HG02623 (cell line): ENCODE results near the gene PODXL.

ENCODE experiments used
- ATAC-seq: cut with Tn5 transposase; IDR thresholded peaks from one replicate; pipeline ENCODE4 v1.9.1; 2021; ENCODE audit warnings: moderate library complexity; ENCODE audit not compliant: unreplicated experiment

Gene PODXL

DNA sequence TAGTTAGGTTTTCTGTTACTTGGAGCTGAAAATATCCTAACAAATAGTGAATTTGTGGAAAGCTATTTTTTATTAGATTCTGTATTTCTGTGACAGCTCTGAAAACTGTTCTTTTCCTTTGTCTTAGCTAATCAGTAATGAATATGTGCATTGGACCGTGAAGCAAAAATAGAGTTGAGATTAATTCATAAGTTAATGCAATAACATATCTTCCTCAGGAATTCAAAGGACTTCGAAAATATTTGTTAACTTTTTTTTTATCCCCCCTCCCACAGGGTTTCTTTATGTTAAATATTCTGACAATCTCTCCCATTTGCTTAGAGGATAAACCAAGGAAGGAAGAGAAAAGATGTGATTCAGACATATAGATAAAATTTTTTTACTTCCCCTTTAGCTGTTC, 101.4 kb downstream of the PODXL start:
- no peak for ATAC-seq

DNA sequence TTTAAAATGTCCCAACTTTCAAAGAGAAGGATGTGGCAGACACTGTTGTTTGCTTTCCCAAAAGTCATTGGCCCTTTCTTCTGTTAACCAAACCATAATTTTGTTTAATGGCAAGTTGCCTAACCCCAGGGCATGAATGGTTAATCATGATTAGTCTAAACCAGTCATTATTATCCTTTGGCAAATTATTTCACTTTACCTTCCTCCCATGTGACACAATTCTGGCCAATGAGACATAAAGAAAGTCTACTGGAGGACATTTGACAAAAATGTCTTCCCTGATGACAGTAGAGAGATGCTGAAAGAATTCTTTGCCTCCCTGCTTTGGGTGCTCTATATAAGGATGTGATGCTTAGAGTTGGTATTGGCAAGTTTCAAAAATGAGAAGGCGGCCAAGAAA, 101.9 kb downstream of the PODXL start:
- no peak for ATAC-seq
